Measurements from ENCODE around the gene MAST3. TPM values are rescaled to one million over a fixed set of nuclear protein-coding genes. Genes with fewer than 3 reads are reported as not detected.

The MAST3 gene
- total RNA-seq, 1 donor from 2014 or later, result 9.6 TPM

DNA sequence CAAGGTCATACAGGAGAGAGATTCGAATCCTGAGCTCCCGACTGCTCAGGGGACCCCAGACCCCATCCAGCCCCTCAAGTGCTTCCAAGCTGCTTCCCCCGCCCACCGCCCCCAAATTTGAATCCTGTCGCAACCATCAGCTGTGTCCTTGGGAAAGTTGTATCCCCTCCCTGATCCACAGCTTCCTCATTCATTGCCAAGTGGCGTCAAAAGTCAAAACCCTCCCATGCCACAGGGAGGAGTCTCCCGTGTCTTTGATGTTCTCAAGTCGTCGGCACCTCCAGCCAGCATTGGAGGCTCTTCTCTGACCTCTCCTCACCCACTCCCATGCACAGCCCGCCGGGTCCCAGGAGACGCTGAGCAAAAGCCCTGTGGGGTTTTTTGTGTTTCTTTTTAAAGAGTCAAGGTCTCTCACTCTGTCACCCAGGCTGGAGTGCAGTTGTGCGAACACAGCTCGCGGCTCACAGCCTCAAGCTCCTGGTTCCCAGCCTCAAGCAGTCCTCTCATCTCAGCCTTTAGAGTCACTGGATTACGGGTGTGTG, 73.2 kb downstream of the MAST3 start:
- H3K4me1 ChIP-seq, result peaks cover 16% of the 10 kb centered on the region
- intact Hi-C loops (cut with DNase I), result no loop called here
- TF ChIP-seq POLR2A (IDR thresholded peaks at IDR 0.05), result no peak
- TF ChIP-seq, protein P1, sequence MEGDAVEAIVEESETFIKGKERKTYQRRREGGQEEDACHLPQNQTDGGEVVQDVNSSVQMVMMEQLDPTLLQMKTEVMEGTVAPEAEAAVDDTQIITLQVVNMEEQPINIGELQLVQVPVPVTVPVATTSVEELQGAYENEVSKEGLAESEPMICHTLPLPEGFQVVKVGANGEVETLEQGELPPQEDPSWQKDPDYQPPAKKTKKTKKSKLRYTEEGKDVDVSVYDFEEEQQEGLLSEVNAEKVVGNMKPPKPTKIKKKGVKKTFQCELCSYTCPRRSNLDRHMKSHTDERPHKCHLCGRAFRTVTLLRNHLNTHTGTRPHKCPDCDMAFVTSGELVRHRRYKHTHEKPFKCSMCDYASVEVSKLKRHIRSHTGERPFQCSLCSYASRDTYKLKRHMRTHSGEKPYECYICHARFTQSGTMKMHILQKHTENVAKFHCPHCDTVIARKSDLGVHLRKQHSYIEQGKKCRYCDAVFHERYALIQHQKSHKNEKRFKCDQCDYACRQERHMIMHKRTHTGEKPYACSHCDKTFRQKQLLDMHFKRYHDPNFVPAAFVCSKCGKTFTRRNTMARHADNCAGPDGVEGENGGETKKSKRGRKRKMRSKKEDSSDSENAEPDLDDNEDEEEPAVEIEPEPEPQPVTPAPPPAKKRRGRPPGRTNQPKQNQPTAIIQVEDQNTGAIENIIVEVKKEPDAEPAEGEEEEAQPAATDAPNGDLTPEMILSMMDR (IDR thresholded peaks at IDR 0.05), result no peak
- TF ChIP-seq POLR2AphosphoS5 (IDR thresholded peaks at IDR 0.05; ENCODE audit: insufficient read depth in 1 of 2, low read depth in 1 of 2), result no peak

DNA sequence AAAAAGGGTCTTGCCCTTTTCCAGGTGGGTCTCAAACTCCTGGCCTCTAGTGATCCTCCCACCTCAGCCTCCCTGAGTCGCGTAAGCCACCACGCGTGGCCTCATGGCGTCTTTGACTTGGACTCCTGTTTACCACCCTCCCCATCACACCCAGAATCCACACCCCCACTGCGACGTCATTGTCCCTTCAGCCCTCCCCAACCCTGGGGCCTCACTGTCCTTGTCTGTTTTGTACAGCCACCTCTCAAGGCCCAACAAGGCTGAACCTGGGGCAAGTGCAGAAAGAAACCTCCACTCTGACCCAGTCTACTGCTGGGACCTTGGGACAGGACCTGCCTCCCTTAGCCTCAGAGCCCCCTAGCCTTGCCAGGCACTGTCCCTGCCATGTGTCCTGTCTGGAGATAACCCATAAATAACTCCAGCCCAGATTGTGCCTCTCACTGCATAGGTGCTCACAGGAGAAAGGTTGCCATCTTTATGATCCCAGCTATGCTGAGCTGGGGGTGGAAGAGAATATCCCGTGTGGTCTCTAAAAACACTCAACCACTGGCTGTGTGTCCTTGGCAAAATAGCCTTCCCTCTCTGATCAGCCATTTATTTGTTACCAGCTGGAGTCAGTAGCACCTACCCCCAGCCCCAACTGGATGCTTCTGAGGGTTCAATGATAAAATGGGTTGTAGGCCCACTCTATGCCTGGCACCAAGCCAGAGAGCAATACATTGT, 74.2 kb downstream of the MAST3 start:
- TF ChIP-seq POLR2A (IDR thresholded peaks at IDR 0.05) (no peak), POLR2AphosphoS5 (IDR thresholded peaks at IDR 0.05; ENCODE audit: insufficient read depth in 1 of 2, low read depth in 1 of 2) (no peak)
- Histone ChIP-seq H3K27ac (no peak overlapping the region), H3K36me3 (peaks cover 0 to 25% of the 10 kb centered on the region in 2 donors), H3K9me3 (no peaks in the 10 kb centered on the region), H3K27me3 (no peaks in the 10 kb centered on the region), H3K4me3 (no peak overlapping the region), H3K4me1 (peaks cover 16% of the 10 kb centered on the region)
- intact Hi-C loops (cut with DNase I), result no loop called here
- DNase-seq (ENCODE audit: extremely low spot score in 2 of 2), result peak in 1 of 2 donors; percentile 70

More for the DNA sequence above, 73.2 kb downstream of the MAST3 start:
- H3K36me3 ChIP-seq, result peaks cover 0 to 35% of the 10 kb centered on the region in 2 donors
- H3K4me3 ChIP-seq, result no peak overlapping the region
- H3K9me3 ChIP-seq, result no peaks in the 10 kb centered on the region
- H3K27ac ChIP-seq, result no peak overlapping the region
- peak in 1 of 2 donors; percentile 88 for DNase-seq (ENCODE audit: extremely low spot score in 2 of 2)
- no peaks in the 10 kb centered on the region for H3K27me3 ChIP-seq

DNA sequence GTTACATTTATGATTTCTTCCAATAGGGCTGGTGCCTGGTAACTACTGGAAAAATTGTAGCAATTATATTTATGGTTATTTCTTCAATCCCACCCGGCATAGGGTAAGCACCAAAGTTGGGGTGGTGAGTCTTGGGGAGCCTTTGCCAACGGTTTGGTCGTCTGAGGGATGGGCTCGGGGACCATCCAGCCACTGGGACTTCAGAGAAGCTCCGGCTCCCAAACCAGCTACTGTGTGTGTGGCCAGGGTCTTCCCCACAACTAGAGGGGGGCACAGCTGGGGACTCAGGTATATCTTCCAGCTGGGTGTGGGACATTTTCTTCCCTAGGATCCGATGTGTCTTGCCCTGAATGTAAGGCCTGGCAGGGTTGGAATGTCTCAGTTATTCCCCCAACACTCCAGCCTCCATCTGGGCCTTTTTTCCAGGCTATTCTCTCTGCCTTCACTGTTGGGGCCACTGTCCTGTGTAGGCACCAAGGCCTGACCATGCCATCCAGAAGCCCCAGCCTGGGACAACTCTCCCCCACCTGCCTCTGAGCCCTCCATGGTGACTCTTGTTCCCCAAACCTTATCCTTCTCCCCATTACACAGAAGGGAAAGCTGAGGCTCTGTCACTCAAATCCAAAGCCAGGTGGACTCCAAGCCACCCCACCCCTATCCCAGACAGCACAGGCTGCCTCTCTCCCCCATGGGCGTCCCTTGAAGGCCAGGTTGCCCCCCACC, 74.9 kb downstream of the MAST3 start:
- TF ChIP-seq, protein P1 (IDR thresholded peaks at IDR 0.05), result no peak
- TF ChIP-seq POLR2A (IDR thresholded peaks at IDR 0.05) (no peak), POLR2AphosphoS5 (IDR thresholded peaks at IDR 0.05; ENCODE audit: insufficient read depth in 1 of 2, low read depth in 1 of 2) (no peak)
- no peaks in the 10 kb centered on the region for H3K27me3 ChIP-seq
- H3K27ac ChIP-seq, result peak overlapping the region; percentile 42
- H3K4me1 ChIP-seq, result peaks cover 16% of the 10 kb centered on the region
- peak in 1 of 2 donors; percentile 92 for DNase-seq (ENCODE audit: extremely low spot score in 2 of 2)
- H3K4me3 ChIP-seq, result no peak overlapping the region
- H3K36me3 ChIP-seq, result peaks cover 0 to 18% of the 10 kb centered on the region in 2 donors
- intact Hi-C loops (cut with DNase I), result no loop called here
- no peaks in the 10 kb centered on the region for H3K9me3 ChIP-seq

DNA sequence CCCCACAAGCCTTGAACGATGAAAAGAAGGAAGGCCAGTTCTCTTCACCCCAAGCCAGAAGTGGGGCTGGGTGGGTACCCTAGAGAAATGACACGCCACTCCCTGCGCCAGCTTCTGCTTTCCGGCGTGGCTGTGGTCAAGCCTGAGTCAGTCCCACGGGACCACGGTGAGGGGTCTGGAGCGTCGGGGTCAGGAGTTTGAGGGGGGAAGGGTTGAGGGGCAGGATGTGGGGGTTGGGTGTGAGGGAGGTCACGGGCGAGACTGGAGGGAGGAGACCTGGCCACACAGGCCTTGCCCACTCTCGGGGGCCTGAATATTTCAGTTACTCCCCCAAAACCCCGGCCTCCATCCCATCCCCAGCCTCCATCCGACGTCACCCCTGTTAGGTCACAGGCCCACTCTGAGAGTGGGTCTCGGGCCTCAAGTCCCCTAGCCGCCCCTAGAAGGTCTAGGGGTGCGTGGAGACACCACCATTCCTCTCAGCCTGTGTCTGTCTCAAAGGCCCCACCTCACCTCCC, 75.5 kb downstream of the MAST3 start:
- peaks cover 16% of the 10 kb centered on the region for H3K4me1 ChIP-seq
- peaks cover 0 to 14% of the 10 kb centered on the region in 2 donors for H3K36me3 ChIP-seq
- H3K27me3 ChIP-seq, result no peaks in the 10 kb centered on the region
- peak overlapping the region; percentile 64 to 76 for H3K4me3 ChIP-seq
- TF ChIP-seq POLR2A (IDR thresholded peaks at IDR 0.05) (no peak), POLR2AphosphoS5 (IDR thresholded peaks at IDR 0.05; ENCODE audit: insufficient read depth in 1 of 2, low read depth in 1 of 2) (no peak)
- TF ChIP-seq, protein P1 (IDR thresholded peaks at IDR 0.05), result no peak
- peak overlapping the region; percentile 42 for H3K27ac ChIP-seq
- intact Hi-C loops (cut with DNase I), result no loop called here
- peak in 1 of 2 donors; percentile 79 for DNase-seq (ENCODE audit: extremely low spot score in 2 of 2)
- no peaks in the 10 kb centered on the region for H3K9me3 ChIP-seq

DNA sequence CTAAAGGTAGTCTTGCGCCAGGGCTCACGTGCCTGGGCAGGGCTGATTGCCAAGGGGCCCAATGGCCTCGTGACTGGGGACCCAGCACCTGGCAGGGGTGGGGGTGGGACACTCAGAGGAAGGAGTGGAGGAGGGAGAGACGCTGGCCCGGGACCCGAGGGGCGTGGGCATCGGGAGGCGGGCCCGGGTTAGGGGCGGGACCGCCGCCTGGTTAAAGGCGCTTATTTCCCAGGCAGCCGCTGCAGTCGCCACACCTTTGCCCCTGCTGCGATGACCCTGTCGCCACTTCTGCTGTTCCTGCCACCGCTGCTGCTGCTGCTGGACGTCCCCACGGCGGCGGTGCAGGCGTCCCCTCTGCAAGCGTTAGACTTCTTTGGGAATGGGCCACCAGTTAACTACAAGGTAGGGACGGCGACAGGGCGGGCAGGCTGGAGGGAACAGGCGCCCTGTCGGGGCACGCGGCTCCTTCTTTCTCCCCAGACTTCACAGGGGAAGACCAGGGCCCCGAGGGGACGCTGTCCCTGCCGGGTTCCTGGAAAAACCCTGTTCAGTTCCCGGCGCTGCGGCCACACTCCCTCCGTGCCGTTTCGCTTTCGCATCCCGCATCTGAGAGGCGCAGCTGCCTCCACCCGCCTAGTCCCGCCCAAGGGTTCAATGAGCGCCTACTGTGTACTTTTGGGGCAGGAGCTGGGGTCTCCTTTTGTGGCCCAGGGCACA, 76.2 kb downstream of the MAST3 start, which contains the start of gene IFI30:
IFI30 (plus strand) TSS at position 242 of the 717 bp plus-strand sequence; CDS start at position 271, 29 bp downstream.
- H3K36me3 ChIP-seq, result peaks cover 0 to 8% of the 10 kb centered on the region in 2 donors
- no peaks in the 10 kb centered on the region for H3K27me3 ChIP-seq
- peak; percentile 37 to 75 for TF ChIP-seq POLR2AphosphoS5 (IDR thresholded peaks at IDR 0.05; ENCODE audit: insufficient read depth in 1 of 2, low read depth in 1 of 2)
- TF ChIP-seq, protein P1 (IDR thresholded peaks at IDR 0.05), result no peak
- TF ChIP-seq POLR2A (IDR thresholded peaks at IDR 0.05), result no peak
- intact Hi-C loops (cut with DNase I), result no loop called here
- DNase-seq (ENCODE audit: extremely low spot score in 2 of 2), result peak in 1 of 2 donors; percentile 93
- H3K9me3 ChIP-seq, result no peaks in the 10 kb centered on the region
- H3K27ac ChIP-seq, result peak within 1 kb of the TSS; percentile 42
- H3K4me3 ChIP-seq, result peak within 1 kb of the TSS; percentile 64 to 76
- H3K4me1 ChIP-seq, result peaks cover 16% of the 10 kb centered on the region

Measured in vagina (tissue), 2 donors.